Measurements from ENCODE around the gene IMMP2L.

GRCh38 chr7:110804501-110804900 is 757.8 kb downstream of the IMMP2L start:
- TF ChIP-seq ESRRA (CRISPR knock-in tag; IDR thresholded peaks at IDR 0.05; ENCODE audit: borderline replicate concordance) (no peak), CTCF (IDR thresholded peaks at IDR 0.05) (no peak), NFYB (CRISPR knock-in tag; conservative IDR thresholded peaks at IDR 0.05; ENCODE audit: low read depth) (no peak), PRDM15 (CRISPR knock-in tag; IDR thresholded peaks at IDR 0.05) (no peak), USF1 (CRISPR knock-in tag; IDR thresholded peaks at IDR 0.05) (no peak), E2F4 (CRISPR knock-in tag; IDR thresholded peaks at IDR 0.05; ENCODE audit: borderline replicate concordance, low read depth) (no peak), ETV6 (CRISPR knock-in tag; IDR thresholded peaks at IDR 0.05) (no peak)

All from WTC11 (cell line).